SIG-M5 (cell line): ENCODE results near the gene ACIN1.

Source experiments
- DNase-seq: peaks from one replicate; lab custom pipeline; 2025; lab: John Stamatoyannopoulos, UW

Gene ACIN1

GRCh38 chr14:23057757-23058653, 36.9 kb downstream of the ACIN1 start:
- DNase-seq = no peak

- no peak for DNase-seq
Observed at GRCh38 chr14:23056956-23057756, 37.8 kb downstream of the ACIN1 start, which contains the start of gene CDH24. TSS of gene CDH24 (minus strand) at chr14:23057520. CDS start at chr14:23055733, 1,787 bp downstream.

- DNase-seq = no peak
Observed at GRCh38 chr14:23056145-23056955, 38.6 kb downstream of the ACIN1 start.

- no peak for DNase-seq
Observed at GRCh38 chr14:23055621-23056144, 39.3 kb downstream of the ACIN1 start.

- DNase-seq = no peak
Observed at GRCh38 chr14:23055147-23055550, 39.8 kb downstream of the ACIN1 start.

- DNase-seq = no peak
Observed at GRCh38 chr14:23054000-23054811, 40.7 kb downstream of the ACIN1 start.

GRCh38 chr14:23053426-23053825, 41.5 kb downstream of the ACIN1 start:
- no peak for DNase-seq

- no peak for DNase-seq
Observed at GRCh38 chr14:23052671-23053070, 42.3 kb downstream of the ACIN1 start.

- no peak for DNase-seq
Observed at GRCh38 chr14:23052182-23052623, 42.7 kb downstream of the ACIN1 start.

GRCh38 chr14:23051141-23052057, 43.5 kb downstream of the ACIN1 start:
- DNase-seq = no peak

GRCh38 chr14:23049011-23049410, 45.9 kb downstream of the ACIN1 start:
- no peak for DNase-seq

GRCh38 chr14:23047751-23048693, 46.9 kb downstream of the ACIN1 start:
- DNase-seq = no peak

GRCh38 chr14:23047034-23047634, 47.8 kb downstream of the ACIN1 start:
- DNase-seq = no peak

- no peak for DNase-seq
Observed at GRCh38 chr14:23045419-23046357, 49.2 kb downstream of the ACIN1 start.

GRCh38 chr14:23044840-23045239, 50.1 kb downstream of the ACIN1 start:
- DNase-seq = no peak

GRCh38 chr14:23043754-23044153, 51.2 kb downstream of the ACIN1 start:
- no peak for DNase-seq

GRCh38 chr14:23043145-23043544, 51.8 kb downstream of the ACIN1 start:
- no peak for DNase-seq
